Raji (cell line): Measurements from ENCODE around the gene ZDHHC9.

Source experiments
- POLR2A ChIP-seq: IDR thresholded peaks from 2 replicates; pipeline ENCODE4 v1.6.1; 2011; ENCODE audit warnings: low read depth, low read length, control low read depth; ENCODE audit not compliant: insufficient read depth

Gene ZDHHC9

DNA sequence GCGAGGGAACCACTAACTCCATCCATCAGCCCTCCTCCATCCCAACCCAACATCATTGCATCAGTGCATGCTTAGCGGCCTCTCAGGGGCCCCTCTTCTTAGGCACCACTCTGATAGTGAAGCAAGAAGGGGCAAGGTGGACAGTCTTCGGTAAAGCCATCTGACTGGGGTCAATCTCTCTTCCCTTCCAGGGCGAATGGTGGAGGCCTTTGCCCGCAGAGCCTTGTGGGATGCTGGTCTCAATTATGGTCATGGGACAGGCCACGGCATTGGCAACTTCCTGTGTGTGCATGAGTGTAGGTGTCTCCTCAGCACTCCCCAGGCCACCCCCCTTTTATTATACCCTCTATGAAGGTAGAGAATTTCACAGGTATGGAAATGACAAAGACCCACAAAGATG lies 82.7 kb downstream of the ZDHHC9 start:
- TF ChIP-seq POLR2A, result no peak

DNA sequence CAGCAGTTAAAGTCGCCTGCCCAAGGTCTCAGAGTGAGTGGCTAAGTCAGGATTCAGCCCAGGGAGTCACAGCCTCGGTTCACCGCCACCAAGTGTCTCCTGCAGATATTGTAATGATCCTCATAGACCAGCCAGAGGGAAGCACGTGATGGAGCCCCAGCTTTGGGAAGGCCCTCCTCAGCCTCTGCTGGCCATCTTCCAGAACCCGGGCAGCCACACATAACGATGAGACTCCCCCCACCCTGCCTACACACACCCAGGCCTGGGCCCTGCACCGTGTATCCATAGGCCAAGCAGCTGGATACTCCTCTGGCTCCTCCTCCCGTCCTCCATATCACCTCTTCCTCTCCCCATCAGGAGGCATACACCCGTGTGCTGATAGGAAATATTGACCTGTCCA lies 83.5 kb downstream of the ZDHHC9 start:
- no peak for TF ChIP-seq POLR2A

DNA sequence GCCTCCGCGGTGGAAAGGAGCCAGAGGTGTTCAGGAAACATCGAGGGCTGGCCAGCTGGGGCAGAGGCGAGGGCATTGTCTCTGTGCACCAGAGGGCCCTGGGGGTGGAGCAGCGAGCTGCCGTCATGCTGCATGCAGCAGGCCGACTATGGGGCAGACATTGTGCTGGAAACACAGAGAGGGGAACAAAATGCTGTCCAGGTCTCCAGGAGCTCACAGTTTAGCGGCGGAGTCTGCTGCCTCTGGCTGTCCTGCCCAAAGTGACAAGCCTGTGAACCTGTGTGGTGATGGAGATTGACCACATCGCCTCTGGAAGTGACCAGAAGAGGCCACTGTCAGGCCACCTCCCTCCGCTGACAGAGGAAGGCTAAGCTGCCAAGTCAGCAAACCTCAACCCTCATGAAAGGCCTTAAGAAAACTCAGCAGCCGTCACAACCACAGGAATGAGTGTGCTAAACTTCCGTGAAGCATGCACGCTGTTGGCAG lies 84.1 kb downstream of the ZDHHC9 start:
- no peak for TF ChIP-seq POLR2A

GRCh38 chrX:129755779-129756650 lies 87.7 kb downstream of the ZDHHC9 start:
- no peak for TF ChIP-seq POLR2A

- no peak for TF ChIP-seq POLR2A
Observed at GRCh38 chrX:129754056-129755024, 89.3 kb downstream of the ZDHHC9 start.
